Choroid plexus epithelial cell (primary cell): ENCODE data around the gene SLC38A8.

Experiments
- DNase-seq: peaks from one replicate; pipeline ENCODE4 v3.0.0-alpha.2; 2010; ENCODE audit warnings: low read depth
- H3K4me3 ChIP-seq: 2 replicates; pipeline ENCODE4 v1.5.1; 2011; ENCODE audit warnings: low read depth, mild to moderate bottlenecking, control low read depth, low read length, moderate library complexity
- TF ChIP-seq, protein P1 (sequence below): conservative IDR thresholded peaks from 2 replicates; pipeline ENCODE4 v1.5.1; 2011; ENCODE audit warnings: low read depth, mild to moderate bottlenecking, control low read depth, inconsistent platforms, low read length, moderate library complexity

Gene SLC38A8

DNA sequence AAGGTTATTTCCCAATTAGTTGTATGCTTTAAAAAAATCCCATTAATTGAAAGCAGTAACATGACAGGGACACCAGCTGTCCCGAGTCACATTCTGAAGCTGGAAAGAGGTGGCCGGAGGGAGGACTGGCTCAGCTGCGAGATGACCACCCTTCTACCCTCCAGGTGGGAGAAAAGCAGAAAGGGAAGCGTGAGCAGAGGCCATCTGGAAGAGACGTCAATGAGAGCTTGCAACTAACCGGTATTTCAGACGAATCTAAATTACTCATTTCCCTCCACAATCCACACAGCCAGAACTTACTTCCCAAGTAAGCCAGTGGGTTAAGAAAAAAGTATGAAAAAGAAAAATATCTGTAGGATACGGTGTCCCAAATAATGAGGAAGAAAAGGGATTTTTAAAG, 28.5 kb upstream of the SLC38A8 start:
- no peak overlapping the region for H3K4me3 ChIP-seq
- TF ChIP-seq, protein P1, sequence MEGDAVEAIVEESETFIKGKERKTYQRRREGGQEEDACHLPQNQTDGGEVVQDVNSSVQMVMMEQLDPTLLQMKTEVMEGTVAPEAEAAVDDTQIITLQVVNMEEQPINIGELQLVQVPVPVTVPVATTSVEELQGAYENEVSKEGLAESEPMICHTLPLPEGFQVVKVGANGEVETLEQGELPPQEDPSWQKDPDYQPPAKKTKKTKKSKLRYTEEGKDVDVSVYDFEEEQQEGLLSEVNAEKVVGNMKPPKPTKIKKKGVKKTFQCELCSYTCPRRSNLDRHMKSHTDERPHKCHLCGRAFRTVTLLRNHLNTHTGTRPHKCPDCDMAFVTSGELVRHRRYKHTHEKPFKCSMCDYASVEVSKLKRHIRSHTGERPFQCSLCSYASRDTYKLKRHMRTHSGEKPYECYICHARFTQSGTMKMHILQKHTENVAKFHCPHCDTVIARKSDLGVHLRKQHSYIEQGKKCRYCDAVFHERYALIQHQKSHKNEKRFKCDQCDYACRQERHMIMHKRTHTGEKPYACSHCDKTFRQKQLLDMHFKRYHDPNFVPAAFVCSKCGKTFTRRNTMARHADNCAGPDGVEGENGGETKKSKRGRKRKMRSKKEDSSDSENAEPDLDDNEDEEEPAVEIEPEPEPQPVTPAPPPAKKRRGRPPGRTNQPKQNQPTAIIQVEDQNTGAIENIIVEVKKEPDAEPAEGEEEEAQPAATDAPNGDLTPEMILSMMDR = no peak
- DNase-seq = no peak

- no peak for DNase-seq
- H3K4me3 ChIP-seq = no peak overlapping the region
- TF ChIP-seq, protein P1 = no peak
Measured at GRCh38 chr16:84069540-84069939, 26.9 kb upstream of the SLC38A8 start.

DNA sequence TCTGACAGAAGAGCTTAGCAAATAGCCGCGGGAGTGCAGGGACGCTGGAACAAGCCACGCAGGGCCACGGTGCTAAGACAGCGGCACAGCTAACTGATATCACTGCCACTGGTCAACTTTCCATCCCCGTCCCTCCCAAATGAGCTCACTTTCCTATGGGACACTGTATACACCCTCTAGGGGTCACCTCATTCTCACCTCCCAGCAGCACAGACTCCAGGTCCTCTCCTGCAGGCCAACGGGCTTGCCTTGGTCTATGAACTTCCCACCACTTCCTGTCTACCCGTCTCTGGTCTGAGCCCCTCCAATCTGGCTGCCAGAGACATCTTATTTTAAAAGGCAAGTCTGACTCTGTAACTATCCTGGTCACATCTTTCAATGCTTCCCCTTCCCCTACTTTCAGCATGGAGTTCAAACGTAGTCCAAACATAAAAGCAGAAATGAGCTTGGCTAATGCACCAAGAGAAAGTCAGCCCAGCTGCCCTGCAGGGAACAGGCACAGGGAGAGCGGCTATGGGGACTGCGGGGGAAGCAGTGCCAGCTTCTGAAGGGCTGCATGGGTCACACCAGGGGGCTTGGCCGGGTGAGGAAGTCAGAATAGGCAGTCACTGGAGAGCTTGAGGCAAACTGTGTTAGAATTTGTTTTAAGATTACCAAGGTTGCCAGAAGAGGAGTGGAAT, 26.3 kb upstream of the SLC38A8 start:
- DNase-seq = no peak
- no peak overlapping the region for H3K4me3 ChIP-seq
- TF ChIP-seq, protein P1 = no peak

- TF ChIP-seq, protein P1 = no peak
- no peak for DNase-seq
- no peak overlapping the region for H3K4me3 ChIP-seq
Measured at GRCh38 chr16:84068041-84068440, 25.4 kb upstream of the SLC38A8 start.

GRCh38 chr16:84067640-84068039, 25.0 kb upstream of the SLC38A8 start:
- TF ChIP-seq, protein P1 = no peak
- H3K4me3 ChIP-seq = no peak overlapping the region
- DNase-seq = no peak

- peak; percentile 80 for DNase-seq
- TF ChIP-seq, protein P1 = peak; percentile 90
- no peak overlapping the region for H3K4me3 ChIP-seq
Measured at GRCh38 chr16:84065536-84066132, 23.0 kb upstream of the SLC38A8 start.

GRCh38 chr16:84063980-84064379, 21.4 kb upstream of the SLC38A8 start:
- DNase-seq = no peak
- TF ChIP-seq, protein P1 = no peak
- H3K4me3 ChIP-seq = no peak overlapping the region
